B cell (primary cell): Measurements from ENCODE around the gene ITPKC. TPM values are rescaled to one million over a fixed set of nuclear protein-coding genes. Genes with fewer than 3 reads are reported as not detected.

Experiments
- ATAC-seq: fragments of 200-7000 bp; cut with Tn5 transposase; one replicate; pipeline ENCODE4 v1.10.0; 2021; ENCODE audit warnings: low read depth, mild to moderate bottlenecking, moderate number of reproducible peaks, moderate library complexity
- CTCF ChIA-PET: fragments of 350-600 bp; sonication (Branson Sonifier 250); formaldehyde crosslinking; loops from one replicate; lab custom pipeline; 2021; ENCODE audit warnings: antibody characterized with exemption, inconsistent platforms; lab: Charles Lee
- POLR2A ChIA-PET: fragments of 350-600 bp; sonication (Branson Sonifier 250); formaldehyde crosslinking; loops from one replicate; lab custom pipeline; 2021; ENCODE audit warnings: antibody characterized with exemption; lab: Charles Lee
- DNase-seq: peaks from one replicate; pipeline ENCODE4 v3.0.0; 2013
- H2AFZ ChIP-seq: 2 replicates; pipeline ENCODE4 v1.6.1; 2012; ENCODE audit warnings: mild to moderate bottlenecking, low read depth, low read length; ENCODE audit not compliant: insufficient read depth, poor library complexity, severe bottlenecking
- H3K27ac ChIP-seq, 2 donors: 1 replicate in 1 of 2; 2 replicates in 1 of 2; pipeline ENCODE4 v1.5.1; 2012 to 2013; ENCODE audit warnings: low read length in 2 of 2, mild to moderate bottlenecking in 2 of 2, moderate library complexity in 1 of 2
- H3K27me3 ChIP-seq, 4 experiments: fragments of 200-600 bp in 1 of 4; sonication (generic) in 1 of 4; replicated peaks in 1 of 4; 1 replicate in 2 of 4; 2 replicates in 2 of 4; pipeline versions ENCODE4 v1.6.1 to v1.7.0; 2013 to 2016; ENCODE audit warnings: low read length in 3 of 4, mild to moderate bottlenecking in 2 of 4, mixed read lengths in 1 of 4, moderate library complexity in 1 of 4; ENCODE audit not compliant: insufficient read depth in 4 of 4, control insufficient read depth in 3 of 4; ENCODE audit errors: control extremely low read depth in 1 of 4
- H3K36me3 ChIP-seq, 2 experiments: replicated peaks in 1 of 2; 1 replicate in 1 of 2; 2 replicates in 1 of 2; pipeline versions ENCODE4 v1.6.1 to v1.7.1; 2013; ENCODE audit warnings: low read length in 1 of 2; ENCODE audit not compliant: insufficient read depth in 2 of 2, control insufficient read depth in 1 of 2; ENCODE audit errors: control extremely low read depth in 1 of 2, extremely low read depth in 1 of 2
- H3K4me1 ChIP-seq, 2 donors: fragments of 200-600 bp in 1 of 2; sonication (generic) in 1 of 2; 1 replicate in 1 of 2; 2 replicates in 1 of 2; pipeline versions ENCODE4 v1.5.1 to v1.6.1; 2013 to 2017; ENCODE audit warnings: low read length in 2 of 2; ENCODE audit not compliant: control insufficient read depth in 2 of 2, insufficient read depth in 2 of 2
- H3K4me2 ChIP-seq: replicated peaks from 2 replicates; pipeline ENCODE3; 2012; ENCODE audit warnings: mild to moderate bottlenecking, low read depth, low read length; ENCODE audit not compliant: poor library complexity, severe bottlenecking
- H3K4me3 ChIP-seq, 5 experiments: fragments of 200-600 bp in 1 of 5; sonication (generic) in 1 of 5; 1 replicate in 3 of 5; 2 replicates in 2 of 5; pipeline versions ENCODE4 v1.5.1 to v1.7.0; 2011 to 2016; ENCODE audit warnings: low read length in 4 of 5, mild to moderate bottlenecking in 4 of 5, low read depth in 2 of 5, control low read depth in 1 of 5, moderate library complexity in 1 of 5; ENCODE audit not compliant: insufficient read depth in 1 of 5; ENCODE audit errors: control extremely low read depth in 1 of 5, extremely low read depth in 1 of 5
- H3K79me2 ChIP-seq: fragments of 200-600 bp; sonication (generic); one replicate; pipeline ENCODE4 v1.6.0; 2016; ENCODE audit warnings: low read length; ENCODE audit not compliant: control insufficient read depth, insufficient read depth
- H3K9ac ChIP-seq: fragments of 200-600 bp; sonication (generic); 2 replicates; pipeline ENCODE4 v1.6.1; 2017; ENCODE audit warnings: mild to moderate bottlenecking, low read length, moderate library complexity
- H3K9me3 ChIP-seq, 3 donors: one replicate each; pipeline versions ENCODE4 v1.6.1 to v1.7.1; 2013; ENCODE audit warnings: low read length in 2 of 3; ENCODE audit not compliant: control insufficient read depth in 2 of 3, insufficient read depth in 1 of 3; ENCODE audit errors: control extremely low read depth in 1 of 3
- H4K20me1 ChIP-seq: 2 replicates; pipeline ENCODE4 v1.6.0; 2012; ENCODE audit warnings: mild to moderate bottlenecking, low read length; ENCODE audit not compliant: insufficient read depth, control insufficient read depth, poor library complexity, severe bottlenecking
- H3K27ac Mint-ChIP-seq: one replicate; pipeline ENCODE4 v1.8.0; 2021; ENCODE audit warnings: mixed read lengths
- H3K27me3 Mint-ChIP-seq: one replicate; pipeline ENCODE4 v1.8.0; 2021; ENCODE audit warnings: mixed read lengths
- H3K4me1 Mint-ChIP-seq: one replicate; pipeline ENCODE4 v1.8.0; 2021; ENCODE audit warnings: mixed read lengths
- H3K4me3 Mint-ChIP-seq: one replicate; pipeline ENCODE4 v1.8.0; 2021; ENCODE audit warnings: mixed read lengths
- H3K9me3 Mint-ChIP-seq: one replicate; pipeline ENCODE4 v1.8.0; 2022; ENCODE audit warnings: mixed read lengths; ENCODE audit not compliant: insufficient read depth
- CTCF ChIP-seq: fragments of 200-600 bp; IDR thresholded peaks from one replicate; pipeline ENCODE4 v1.8.0; 2022; ENCODE audit warnings: antibody characterized with exemption, mild to moderate bottlenecking
- EZH2 ChIP-seq: IDR thresholded peaks from 2 replicates; pipeline ENCODE4 v1.6.1; 2012; ENCODE audit warnings: borderline replicate concordance, low read depth, mild to moderate bottlenecking, moderate library complexity, low read length; ENCODE audit not compliant: insufficient read depth, poor library complexity, severe bottlenecking
- WGBS: methylation state at CpG from one replicate; pipeline ENCODE4 v1.1.5; 2013; ENCODE audit warnings: missing lambda C conversion rate; ENCODE audit not compliant: insufficient coverage; 5-methylcytosine and 5-hydroxymethylcytosine counted together
- intact Hi-C: fragments of 100-400 bp; cut with micrococcal nuclease; formaldehyde crosslinking; loops from one replicate; pipeline ENCODE4 v1.10.0; 2022
- polyA plus RNA-seq: library from polyadenylated mRNA; depleted of rRNA; stranded (reverse); fragments of >200 nt; gene quantifications from 2 replicates; pipeline ENCODE4 v1.2.3, GENCODE V29; 2012
- total RNA-seq, 2 donors: library from RNA; stranded (reverse); fragments of 120-200 nt in 1 of 2; gene quantifications; 1 replicate in 1 of 2; 2 replicates in 1 of 2; pipeline versions ENCODE4 v1.2.3 to v1.2.4, GENCODE V29; 2013 to 2022

Gene ITPKC
- total and polyA plus RNA-seq, 2 donors (not counting 1 experiment from before 2014, with no cell fraction given), result 8.7 to 16.0 TPM

DNA sequence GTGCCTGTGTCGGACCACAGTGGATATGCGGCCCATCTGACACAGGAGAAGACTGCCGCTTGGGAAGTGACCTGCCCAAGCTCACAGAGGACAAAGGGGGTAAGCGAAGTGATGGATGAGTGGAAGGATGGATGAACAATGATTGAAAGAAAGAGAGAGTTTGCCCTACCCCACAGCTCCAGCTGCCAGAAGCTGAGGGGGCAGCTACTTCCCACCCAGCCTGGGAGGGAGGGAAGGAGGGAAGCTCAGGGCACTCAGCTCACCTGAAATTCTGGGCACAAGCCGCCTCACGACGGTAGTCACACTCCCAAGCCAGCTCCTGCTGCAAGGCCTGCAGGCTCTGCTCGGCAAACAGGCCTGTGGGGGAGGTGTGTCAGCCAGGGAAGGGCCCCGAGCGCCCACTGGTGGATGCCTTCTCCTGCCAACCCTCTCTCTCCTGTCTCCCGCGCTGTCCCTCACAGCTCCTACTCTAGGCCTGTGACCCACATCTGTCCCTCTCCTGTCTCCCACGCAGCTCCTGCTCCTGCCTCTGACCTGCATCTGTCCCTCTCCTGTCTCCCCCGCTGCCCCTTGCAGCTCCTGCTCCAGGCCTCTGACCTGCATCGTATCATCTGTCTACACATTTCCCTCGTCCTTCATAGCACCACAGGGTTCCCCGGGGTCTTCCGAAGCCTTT, 14.4 kb upstream of the ITPKC start:
- Histone ChIP-seq H3K27ac (no peak overlapping the region), H3K4me3 (no peak overlapping the region), H3K9me3 (no peaks in the 10 kb centered on the region), H3K4me2 (no peak overlapping the region), H3K79me2 (peaks cover 3% of the 10 kb centered on the region), H4K20me1 (peaks cover 11% of the 10 kb centered on the region), H3K27me3 (no peaks in the 10 kb centered on the region), H2AFZ (no peak overlapping the region), H3K36me3 (peaks cover 13 to 63% of the 10 kb centered on the region in 2 experiments), H3K9ac (no peak overlapping the region), H3K4me1 (no peaks in the 10 kb centered on the region)
- ChIA-PET POLR2A (interaction anchor here (0.6 kb wide), 1 partner anchor 449 kb away, joined by 5 read pairs; no protein-coding TSS in a partner anchor), CTCF (no interaction called here)
- Mint-ChIP-seq H3K4me3 (no peak overlapping the region), H3K4me1 (no peaks in the 10 kb centered on the region), H3K9me3 (no peaks in the 10 kb centered on the region), H3K27ac (no peak overlapping the region), H3K27me3 (no peaks in the 10 kb centered on the region)
- no peak for DNase-seq
- ATAC-seq, result no peak
- intact Hi-C loops, result no loop called here
- WGBS, result 95% methylated on average over 17 of the region's 18 CpGs
- TF ChIP-seq CTCF (no peak), EZH2 (no peak)

DNA sequence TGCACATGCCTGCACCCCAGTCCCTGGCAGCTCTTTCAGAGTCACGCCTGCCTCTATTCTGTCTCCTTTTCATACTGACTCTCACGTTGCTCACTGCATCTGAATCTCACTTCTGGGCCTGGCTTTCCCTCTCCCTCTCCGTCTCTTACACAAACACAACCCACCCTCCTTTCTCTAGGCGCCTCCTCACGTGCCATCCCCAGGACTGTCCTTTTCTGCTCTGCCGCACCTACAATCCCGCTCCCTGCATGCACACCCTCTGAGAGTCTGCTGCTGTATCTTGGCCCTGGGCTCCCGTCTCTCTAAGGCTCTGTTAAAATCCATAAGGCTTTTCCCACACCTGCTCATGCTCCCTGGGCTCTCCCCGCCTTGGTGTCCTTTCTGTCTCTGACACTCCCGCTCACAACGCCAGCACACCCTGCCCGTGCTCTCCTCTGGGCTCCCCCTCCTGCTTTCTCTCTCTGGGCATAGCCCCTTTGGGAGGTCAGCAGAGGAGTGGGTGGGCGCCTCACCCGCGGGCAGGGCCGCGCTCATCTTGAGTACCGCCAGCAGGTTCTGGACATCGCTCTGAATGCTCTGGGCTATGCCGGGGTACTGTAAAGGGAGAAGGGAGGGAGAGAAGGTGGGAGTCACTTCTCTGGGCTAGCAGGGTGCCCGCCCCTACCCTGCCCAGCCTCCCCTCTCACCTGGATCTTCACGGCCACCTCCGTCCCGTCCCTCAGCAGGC, 13.7 kb upstream of the ITPKC start:
- Histone ChIP-seq H3K9ac (no peak overlapping the region), H3K4me2 (no peak overlapping the region), H3K27me3 (no peaks in the 10 kb centered on the region), H3K4me3 (no peak overlapping the region), H3K79me2 (peaks cover 3% of the 10 kb centered on the region), H3K9me3 (no peaks in the 10 kb centered on the region), H2AFZ (no peak overlapping the region), H3K4me1 (no peaks in the 10 kb centered on the region), H3K36me3 (peaks cover 13 to 66% of the 10 kb centered on the region in 2 experiments), H3K27ac (no peak overlapping the region), H4K20me1 (peaks cover 11% of the 10 kb centered on the region)
- Mint-ChIP-seq H3K27ac (no peak overlapping the region), H3K4me1 (no peaks in the 10 kb centered on the region), H3K4me3 (no peak overlapping the region), H3K9me3 (no peaks in the 10 kb centered on the region), H3K27me3 (no peaks in the 10 kb centered on the region)
- WGBS, result 99% methylated on average over 22 of the region's 24 CpGs
- TF ChIP-seq EZH2 (no peak), CTCF (no peak)
- intact Hi-C loops, result no loop called here
- DNase-seq (no peak), ATAC-seq (no peak)
- ChIA-PET POLR2A (no interaction called here), CTCF (no interaction called here)
